HepG2 (cell line): ENCODE measurements around the gene ZNF700. TPM values are rescaled to one million over a fixed set of nuclear protein-coding genes. Genes with fewer than 3 reads are reported as not detected.
A peak's percentile ranks its signal among the peaks of the same experiment; 100 is the strongest.

Experiments used
- ARHGAP35 ChIP-seq: sonication (generic); formaldehyde crosslinking; IDR thresholded peaks from 2 replicates; pipeline ENCODE4 v1.9.0; 2022; ENCODE audit warnings: mild to moderate bottlenecking, inconsistent platforms, moderate library complexity, missing genetic modification reagents, borderline replicate concordance
- E2F1 ChIP-seq: sonication (generic); formaldehyde crosslinking; IDR thresholded peaks from 2 replicates; pipeline ENCODE4 v1.5.0; 2020; ENCODE audit warnings: missing genetic modification reagents
- GATAD2A ChIP-seq: IDR thresholded peaks from 2 replicates; pipeline ENCODE4 v1.6.1; 2016
- KLF11 ChIP-seq: IDR thresholded peaks from 2 replicates; pipeline ENCODE4 v1.6.1; 2016; ENCODE audit warnings: missing compliant biosample characterization
- NFIB ChIP-seq: sonication (generic); formaldehyde crosslinking; IDR thresholded peaks from 2 replicates; pipeline ENCODE4 v1.9.0; 2021; ENCODE audit warnings: missing genetic modification reagents, mild to moderate bottlenecking, borderline replicate concordance
- SKI ChIP-seq: fragments of 450-650 bp; IDR thresholded peaks from one replicate; pipeline ENCODE4 v1.6.1; 2018; ENCODE audit warnings: mild to moderate bottlenecking; ENCODE audit not compliant: partially characterized antibody
- SOX6 ChIP-seq, 2 experiments: fragments of 450-650 bp in 1 of 2; sonication (generic) in 1 of 2; formaldehyde crosslinking in 1 of 2; IDR thresholded peaks; 2 replicates each; pipeline versions ENCODE4 v1.4.0 to v1.6.1; 2017 to 2020; ENCODE audit warnings: antibody characterized with exemption in 1 of 2, mild to moderate bottlenecking in 1 of 2, missing genetic modification reagents in 1 of 2
- TOPORS ChIP-seq: sonication (generic); formaldehyde crosslinking; IDR thresholded peaks from 2 replicates; pipeline ENCODE4 v1.8.0; 2023; ENCODE audit warnings: mild to moderate bottlenecking, missing genetic modification reagents
- ZBED4 ChIP-seq: sonication (generic); formaldehyde crosslinking; IDR thresholded peaks from 2 replicates; pipeline ENCODE4 v1.4.0; 2020; ENCODE audit warnings: missing genetic modification reagents, borderline replicate concordance
- ZBTB44 ChIP-seq: sonication (generic); formaldehyde crosslinking; IDR thresholded peaks from 2 replicates; pipeline ENCODE4 v1.4.0; 2020; ENCODE audit warnings: missing genetic modification reagents
- ZNF225 ChIP-seq: sonication (generic); formaldehyde crosslinking; IDR thresholded peaks from 2 replicates; pipeline ENCODE4 v1.4.0; 2020; ENCODE audit warnings: mild to moderate bottlenecking, missing genetic modification reagents
- ZNF30 ChIP-seq: sonication (generic); formaldehyde crosslinking; IDR thresholded peaks from 2 replicates; pipeline ENCODE4 v1.5.0; 2020; ENCODE audit warnings: mild to moderate bottlenecking, missing genetic modification reagents
- ZNF362 ChIP-seq: sonication (generic); formaldehyde crosslinking; IDR thresholded peaks from 2 replicates; pipeline ENCODE4 v1.4.0; 2020; ENCODE audit warnings: missing genetic modification reagents, mild to moderate bottlenecking, borderline replicate concordance
- ZNF414 ChIP-seq: sonication (generic); formaldehyde crosslinking; IDR thresholded peaks from 2 replicates; pipeline ENCODE4 v1.5.0; 2020; ENCODE audit warnings: missing genetic modification reagents
- ZNF577 ChIP-seq: sonication (generic); formaldehyde crosslinking; IDR thresholded peaks from 2 replicates; pipeline ENCODE4 v1.4.0; 2020; ENCODE audit warnings: mild to moderate bottlenecking, low read depth, missing genetic modification reagents, borderline replicate concordance
- ZNF816 ChIP-seq: sonication (generic); formaldehyde crosslinking; IDR thresholded peaks from 2 replicates; pipeline ENCODE4 v1.8.0; 2022; ENCODE audit warnings: missing genetic modification reagents, mild to moderate bottlenecking, borderline replicate concordance
- polyA plus RNA-seq, 8 experiments: library from polyadenylated mRNA; depleted of rRNA in 3 of 8; stranded (reverse) in 7 of 8; unstranded in 1 of 8; fragments of >200 nt; fragmentation: Illumina TruSeq in 4 of 8; extraction: Trizol in 4 of 8; gene quantifications; 2 replicates each; pipeline versions ENCODE4 v1.2.1 to v1.2.3, GENCODE V29; 2011 to 2016; ENCODE audit warnings: low read depth in 4 of 8, missing spikeins in 1 of 8, mixed read lengths in 1 of 8; ENCODE audit not compliant: insufficient read depth in 1 of 8
- total RNA-seq, 5 experiments: library from RNA; depleted of rRNA; stranded (reverse); fragments of >200 nt; fragmentation: Illumina TruSeq; extraction: Trizol; gene quantifications; 2 replicates each; pipeline ENCODE4 v1.2.3, GENCODE V29; 2016; ENCODE audit warnings: low read depth in 1 of 5
- TF ChIP-seq, protein P1 (sequence below): sonication (generic); formaldehyde crosslinking; IDR thresholded peaks from 2 replicates; pipeline ENCODE4 v1.5.1; 2020; ENCODE audit warnings: missing genetic modification reagents, mild to moderate bottlenecking, borderline replicate concordance

Gene ZNF700
- total and polyA plus RNA-seq, 2 of the 13 experiments (the other 11 are each of a cell fraction or from before 2014, with no cell fraction given), result 6.0 to 12.8 TPM

- TF ChIP-seq ZBED4 (CRISPR knock-in tag) (peak; percentile 32; the same call in 1 of the 2 replicates), SKI (peak; percentile 20), E2F1 (CRISPR knock-in tag) (no peak; the same call in 1 of the 2 replicates), ZNF577 (no peak), ZNF30 (CRISPR knock-in tag) (no peak), ZNF362 (CRISPR knock-in tag) (no peak), ARHGAP35 (0 out of 2 replicates have a peak, but pooled peaks have one; percentile 54), ZNF414 (CRISPR knock-in tag) (no peak), KLF11 (CRISPR knock-in tag) (no peak; the same call in 1 of the 2 replicates), SOX6 (IDR thresholded peaks at IDR 0.05) (no peak), SOX6 (CRISPR knock-in tag; IDR thresholded peaks at IDR 0.05) (peak; percentile 60), ZNF225 (CRISPR knock-in tag) (no peak), NFIB (CRISPR knock-in tag) (no peak), ZNF816 (CRISPR knock-in tag) (0 out of 2 replicates have a peak, but pooled peaks have one; percentile 46), GATAD2A (CRISPR knock-in tag) (peak; percentile 10; the same call in 1 of the 2 replicates), ZBTB44 (CRISPR knock-in tag) (no peak), TOPORS (CRISPR knock-in tag) (0 out of 2 replicates have a peak, but pooled peaks have one; percentile 49)
- TF ChIP-seq, protein P1, sequence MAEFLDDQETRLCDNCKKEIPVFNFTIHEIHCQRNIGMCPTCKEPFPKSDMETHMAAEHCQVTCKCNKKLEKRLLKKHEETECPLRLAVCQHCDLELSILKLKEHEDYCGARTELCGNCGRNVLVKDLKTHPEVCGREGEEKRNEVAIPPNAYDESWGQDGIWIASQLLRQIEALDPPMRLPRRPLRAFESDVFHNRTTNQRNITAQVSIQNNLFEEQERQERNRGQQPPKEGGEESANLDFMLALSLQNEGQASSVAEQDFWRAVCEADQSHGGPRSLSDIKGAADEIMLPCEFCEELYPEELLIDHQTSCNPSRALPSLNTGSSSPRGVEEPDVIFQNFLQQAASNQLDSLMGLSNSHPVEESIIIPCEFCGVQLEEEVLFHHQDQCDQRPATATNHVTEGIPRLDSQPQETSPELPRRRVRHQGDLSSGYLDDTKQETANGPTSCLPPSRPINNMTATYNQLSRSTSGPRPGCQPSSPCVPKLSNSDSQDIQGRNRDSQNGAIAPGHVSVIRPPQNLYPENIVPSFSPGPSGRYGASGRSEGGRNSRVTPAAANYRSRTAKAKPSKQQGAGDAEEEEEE (CRISPR knock-in tag), result no peak
Measured at GRCh38 chr19:11924886-11925650, at the start of gene ZNF700 (continued).
